Kidney (tissue), 14 donors: ENCODE measurements around the gene PLRG1. TPM values are rescaled to one million over a fixed set of nuclear protein-coding genes. Genes with fewer than 3 reads are reported as not detected.
A peak's percentile ranks its signal among the peaks of the same experiment; 100 is the strongest.

ENCODE experiments used
- DNase-seq, 5 donors: peaks; one replicate each; pipeline ENCODE4 v3.0.0-alpha.2; 2013 to 2020
- FAIRE-seq: peaks from 2 replicates; lab custom pipeline; 2012; peaks lifted over from hg19 to GRCh38; lab: Jason Lieb, UNC
- H3K27ac ChIP-seq, 2 donors: one replicate each; pipeline ENCODE4 v1.7.0; 2013; ENCODE audit warnings: low read depth in 2 of 2, low read length in 2 of 2, inconsistent platforms in 1 of 2
- H3K27me3 ChIP-seq: one replicate; pipeline ENCODE4 v1.7.1; 2013; ENCODE audit warnings: low read length, inconsistent platforms; ENCODE audit not compliant: control insufficient read depth, insufficient read depth
- H3K36me3 ChIP-seq, 3 donors: one replicate each; pipeline versions ENCODE4 v1.7.0 to v1.7.1; 2013; ENCODE audit warnings: low read length in 3 of 3, control low read depth in 1 of 3, inconsistent platforms in 1 of 3; ENCODE audit not compliant: insufficient read depth in 3 of 3, control insufficient read depth in 2 of 3
- H3K4me1 ChIP-seq, 3 donors: one replicate each; pipeline versions ENCODE4 v1.7.0 to v1.7.1; 2013; ENCODE audit warnings: low read length in 3 of 3, inconsistent platforms in 1 of 3, low read depth in 1 of 3; ENCODE audit not compliant: control insufficient read depth in 2 of 3, insufficient read depth in 2 of 3
- H3K4me3 ChIP-seq, 3 donors: one replicate each; pipeline versions ENCODE4 v1.7.0 to v1.8.1; 2013; ENCODE audit warnings: low read length in 3 of 3, control low read depth in 1 of 3, inconsistent platforms in 1 of 3
- H3K9ac ChIP-seq, 3 donors: one replicate each; pipeline versions ENCODE4 v1.7.0 to v1.7.1; 2013; ENCODE audit warnings: low read length in 3 of 3, control low read depth in 1 of 3, inconsistent platforms in 1 of 3
- H3K9me3 ChIP-seq, 3 donors: one replicate each; pipeline versions ENCODE4 v1.7.0 to v1.7.1; 2013; ENCODE audit warnings: low read length in 3 of 3, control low read depth in 1 of 3, inconsistent platforms in 1 of 3; ENCODE audit not compliant: control insufficient read depth in 2 of 3, insufficient read depth in 1 of 3
- CTCF ChIP-seq: IDR thresholded peaks from 3 replicates; pipeline ENCODE4 v1.5.1; 2012; ENCODE audit warnings: mild to moderate bottlenecking, moderate library complexity, borderline replicate concordance; ENCODE audit not compliant: insufficient read depth; ENCODE audit errors: extremely low read depth
- intact Hi-C: fragments of 100-400 bp; cut with DNase I; formaldehyde crosslinking; loops from one replicate; pipeline ENCODE4 v1.11.1; 2022
- polyA plus RNA-seq: library from polyadenylated mRNA; stranded (reverse); fragments of 350-450 nt; fragmentation: Illumina TruSeq; extraction: RNeasy Lipid Tissue Mini Kit (QIAGEN cat#74804); gene quantifications from one replicate; pipeline ENCODE4 v1.2.3, GENCODE V29; 2014; ENCODE audit warnings: low read depth, low replicate concordance; ENCODE audit not compliant: insufficient read depth
- total RNA-seq: library from RNA; stranded (reverse); fragmentation: NEBNext Ultra II Directional; extraction: Animal tissue kit (Norgen Biotek cat#: 25700); gene quantifications from one replicate; pipeline ENCODE4 v1.2.1, GENCODE V29; 2021
- donor health status: control.
- donor health status: control.
- donor health status: control.
- donor health status: control.
- donor health status: control.
- donor health status: DM: yes; HTN: yes; CAD: no.
- donor health status: Normal renal cell carcinoma (clear cell type).

The PLRG1 gene
- total and polyA plus RNA-seq, 2 donors from 2014 or later = 54.6 to 69.7 TPM

DNA sequence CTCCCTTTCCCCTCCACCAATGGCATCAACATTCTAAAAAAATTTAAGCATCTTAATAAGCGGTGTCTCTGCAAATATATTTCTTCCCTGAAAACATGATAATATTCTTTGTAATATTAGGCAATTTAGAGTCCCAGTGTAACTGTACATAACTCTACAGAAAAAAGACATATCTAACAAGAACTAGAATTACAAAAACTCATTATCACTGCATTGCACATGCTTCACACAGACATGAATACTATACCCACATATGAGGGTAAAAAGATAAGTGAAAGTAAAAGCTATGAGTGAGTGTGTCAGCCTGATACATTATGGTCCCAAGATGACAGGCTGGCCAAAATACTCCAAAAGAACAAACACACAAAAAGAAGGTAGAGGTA, 10.2 kb upstream of the PLRG1 start:
- DNase-seq (no peak), FAIRE-seq (no peak)
- no peak for TF ChIP-seq CTCF
- H3K9ac ChIP-seq = no peak overlapping the region
- H3K4me3 ChIP-seq = no peak overlapping the region
- H3K27me3 ChIP-seq = no peaks in the 10 kb centered on the region
- H3K27ac ChIP-seq = no peak overlapping the region
- intact Hi-C loops = no loop called here
- no peaks in the 10 kb centered on the region for H3K36me3 ChIP-seq
- H3K9me3 ChIP-seq = no peaks in the 10 kb centered on the region
- H3K4me1 ChIP-seq = no peaks in the 10 kb centered on the region

GRCh38 chr4:154559494-154560418, 9.6 kb upstream of the PLRG1 start:
- Histone ChIP-seq H3K9ac (no peak overlapping the region), H3K27me3 (no peaks in the 10 kb centered on the region), H3K27ac (no peak overlapping the region), H3K4me3 (no peak overlapping the region), H3K9me3 (no peaks in the 10 kb centered on the region), H3K36me3 (no peaks in the 10 kb centered on the region), H3K4me1 (no peaks in the 10 kb centered on the region)
- intact Hi-C loops = loop anchor here (5.0 to 10.0 kb wide), 2 partner anchors 65 to 808 kb away; no protein-coding TSS in a partner anchor
- FAIRE-seq = no peak
- DNase-seq = peak in 3 of 5 donors; percentile 17 to 66 (median 56)
- peak; percentile 50 for TF ChIP-seq CTCF

GRCh38 chr4:154559141-154559493, 8.9 kb upstream of the PLRG1 start:
- intact Hi-C loops = loop anchor here (5.0 to 10.0 kb wide), 2 partner anchors 66 to 808 kb away; no protein-coding TSS in a partner anchor
- Histone ChIP-seq H3K4me1 (no peaks in the 10 kb centered on the region), H3K9me3 (no peaks in the 10 kb centered on the region), H3K27ac (no peak overlapping the region), H3K27me3 (no peaks in the 10 kb centered on the region), H3K36me3 (no peaks in the 10 kb centered on the region), H3K9ac (no peak overlapping the region), H3K4me3 (no peak overlapping the region)
- TF ChIP-seq CTCF = no peak
- FAIRE-seq = no peak
- DNase-seq = no peak
